ENCODE results near the gene MTHFD1L. TPM values are rescaled to one million over a fixed set of nuclear protein-coding genes. Genes with fewer than 3 reads are reported as not detected.

MTHFD1L gene
- total RNA-seq, 3 donors from 2014 or later (not counting 1 experiment from before 2014, with no cell fraction given) = 3.8 to 4.5 (median 4.3) TPM

- H3K27me3 Mint-ChIP-seq (ENCODE audit: low read depth in 2 of 2) = peaks cover 0 to 2% of the 10 kb centered on the region in 2 donors
- no peak overlapping the region for H3K27ac ChIP-seq (ENCODE audit: low read length)
- no peak overlapping the region for H3K4me3 Mint-ChIP-seq
- no peaks in the 10 kb centered on the region for H3K27me3 ChIP-seq (ENCODE audit: control insufficient read depth, insufficient read depth, low read length)
- no peaks in the 10 kb centered on the region for H3K4me1 ChIP-seq (ENCODE audit: control insufficient read depth, insufficient read depth, low read length)
- ATAC-seq (no peak), DNase-seq (no peak)
- H3K4me1 Mint-ChIP-seq = no peaks in the 10 kb centered on the region
- H3K36me3 ChIP-seq (ENCODE audit: control insufficient read depth, insufficient read depth, low read length) = no peaks in the 10 kb centered on the region
- H3K4me3 ChIP-seq (ENCODE audit: low read length) = no peak overlapping the region
- WGBS (ENCODE audit: insufficient coverage) = 100% methylated on average over 2 of the region's 2 CpGs
- H3K36me3 Mint-ChIP-seq = no peaks in the 10 kb centered on the region
- H3K27ac Mint-ChIP-seq = no peak overlapping the region
- intact Hi-C loops (cut with micrococcal nuclease) = no loop called here
- TF ChIP-seq CTCF (IDR thresholded peaks at IDR 0.05) = no peak
- no peaks in the 10 kb centered on the region for H3K9me3 ChIP-seq (ENCODE audit: control insufficient read depth, insufficient read depth, low read length)
- H3K9me3 Mint-ChIP-seq = no peaks in the 10 kb centered on the region
Observed at GRCh38 chr6:151075527-151075926, 210.0 kb downstream of the MTHFD1L start.

GRCh38 chr6:151075930-151076555 lies 210.5 kb downstream of the MTHFD1L start:
- 92% methylated on average over 5 of the region's 5 CpGs for WGBS (ENCODE audit: insufficient coverage)
- Mint-ChIP-seq H3K27ac (no peak overlapping the region), H3K9me3 (no peaks in the 10 kb centered on the region), H3K4me1 (no peaks in the 10 kb centered on the region), H3K27me3 (ENCODE audit: low read depth in 2 of 2) (peaks cover 0 to under 1% of the 10 kb centered on the region in 2 donors), H3K4me3 (no peak overlapping the region), H3K36me3 (no peaks in the 10 kb centered on the region)
- no peaks in the 10 kb centered on the region for H3K36me3 ChIP-seq (ENCODE audit: control insufficient read depth, insufficient read depth, low read length)
- no peaks in the 10 kb centered on the region for H3K9me3 ChIP-seq (ENCODE audit: control insufficient read depth, insufficient read depth, low read length)
- H3K4me1 ChIP-seq (ENCODE audit: control insufficient read depth, insufficient read depth, low read length) = no peaks in the 10 kb centered on the region
- no peak overlapping the region for H3K27ac ChIP-seq (ENCODE audit: low read length)
- TF ChIP-seq CTCF (IDR thresholded peaks at IDR 0.05) = no peak
- no peak for DNase-seq
- no peak overlapping the region for H3K4me3 ChIP-seq (ENCODE audit: low read length)
- H3K27me3 ChIP-seq (ENCODE audit: control insufficient read depth, insufficient read depth, low read length) = no peaks in the 10 kb centered on the region
- intact Hi-C loops (cut with micrococcal nuclease) = no loop called here
- ATAC-seq = no peak

GRCh38 chr6:151078655-151079054 lies 213.2 kb downstream of the MTHFD1L start:
- H3K27me3 Mint-ChIP-seq (ENCODE audit: low read depth in 2 of 2) = no peaks in the 10 kb centered on the region
- no peaks in the 10 kb centered on the region for H3K4me1 Mint-ChIP-seq
- no peaks in the 10 kb centered on the region for H3K9me3 ChIP-seq (ENCODE audit: control insufficient read depth, insufficient read depth, low read length)
- no peak overlapping the region for H3K4me3 Mint-ChIP-seq
- H3K36me3 ChIP-seq (ENCODE audit: control insufficient read depth, insufficient read depth, low read length) = no peaks in the 10 kb centered on the region
- no peak overlapping the region for H3K4me3 ChIP-seq (ENCODE audit: low read length)
- H3K27me3 ChIP-seq (ENCODE audit: control insufficient read depth, insufficient read depth, low read length) = no peaks in the 10 kb centered on the region
- no peak for TF ChIP-seq CTCF (IDR thresholded peaks at IDR 0.05)
- H3K27ac Mint-ChIP-seq = no peak overlapping the region
- intact Hi-C loops (cut with micrococcal nuclease) = no loop called here
- H3K4me1 ChIP-seq (ENCODE audit: control insufficient read depth, insufficient read depth, low read length) = no peaks in the 10 kb centered on the region
- DNase-seq (no peak), ATAC-seq (no peak)
- H3K36me3 Mint-ChIP-seq = no peaks in the 10 kb centered on the region
- H3K27ac ChIP-seq (ENCODE audit: low read length) = no peak overlapping the region
- no peaks in the 10 kb centered on the region for H3K9me3 Mint-ChIP-seq
- 93% methylated on average over 6 of the region's 6 CpGs for WGBS (ENCODE audit: insufficient coverage)

GRCh38 chr6:151081656-151082055 lies 216.2 kb downstream of the MTHFD1L start:
- no peaks in the 10 kb centered on the region for H3K4me1 Mint-ChIP-seq
- H3K36me3 Mint-ChIP-seq = no peaks in the 10 kb centered on the region
- no peaks in the 10 kb centered on the region for H3K9me3 Mint-ChIP-seq
- no peak for TF ChIP-seq CTCF (IDR thresholded peaks at IDR 0.05)
- H3K36me3 ChIP-seq (ENCODE audit: control insufficient read depth, insufficient read depth, low read length) = no peaks in the 10 kb centered on the region
- ATAC-seq (no peak), DNase-seq (no peak)
- H3K4me3 Mint-ChIP-seq = no peak overlapping the region
- intact Hi-C loops (cut with micrococcal nuclease) = no loop called here
- no peaks in the 10 kb centered on the region for H3K4me1 ChIP-seq (ENCODE audit: control insufficient read depth, insufficient read depth, low read length)
- H3K27me3 ChIP-seq (ENCODE audit: control insufficient read depth, insufficient read depth, low read length) = no peaks in the 10 kb centered on the region
- H3K27ac Mint-ChIP-seq = no peak overlapping the region
- WGBS (ENCODE audit: insufficient coverage) = 85% methylated on average over 4 of the region's 4 CpGs
- H3K4me3 ChIP-seq (ENCODE audit: low read length) = no peak overlapping the region
- no peak overlapping the region for H3K27ac ChIP-seq (ENCODE audit: low read length)
- no peaks in the 10 kb centered on the region for H3K27me3 Mint-ChIP-seq (ENCODE audit: low read depth in 2 of 2)
- H3K9me3 ChIP-seq (ENCODE audit: control insufficient read depth, insufficient read depth, low read length) = no peaks in the 10 kb centered on the region
